A549 treated with Mapracorat at 1 μM for 4 hours (cell line): ENCODE data around the gene ZC3H12C. TPM values are rescaled to one million over a fixed set of nuclear protein-coding genes. Genes with fewer than 3 reads are reported as not detected.

Experiments used
- total RNA-seq: library from RNA; stranded (reverse); fragments of 200-300 nt; extraction: Qiagen RNA extraction; gene quantifications from 5 replicates; pipeline ENCODE4 v1.2.3, GENCODE V29; 2022

Gene ZC3H12C
- total RNA-seq = 6.6 to 10.5 TPM (median 9.2 TPM) in 5 replicates

GRCh38 chr11:110092515-110093406, at the start of gene ZC3H12C:
Gene ZC3H12C (plus strand): TSS chr11:110093392. CDS start chr11:110093412, 20 bp downstream.

Other genes with a start within 250 kb of the ZC3H12C start
- 92.3 to 140 TPM (median 133 TPM) in 5 replicates for gene RDX, start 203.2 kb downstream of the ZC3H12C start, total RNA-seq